K562 (cell line): ENCODE measurements around the gene NEDD4L. TPM values are rescaled to one million over a fixed set of nuclear protein-coding genes. Genes with fewer than 3 reads are reported as not detected.

Experiments used
- EZH2 ChIP-seq: IDR thresholded peaks from 2 replicates; pipeline ENCODE4 v1.6.1; 2012; ENCODE audit warnings: low read depth, mild to moderate bottlenecking, inconsistent platforms, low read length, borderline replicate concordance
- KDM1A ChIP-seq, 2 experiments: fragments of 450-650 bp; IDR thresholded peaks; 2 replicates each; pipeline ENCODE4 v1.6.1; 2016; ENCODE audit warnings: mild to moderate bottlenecking in 2 of 2
- PATZ1 ChIP-seq: fragments of 250-450 bp; sonication (Bioruptor Pico); IDR thresholded peaks from 2 replicates; pipeline ENCODE4 v1.5.0; 2020; ENCODE audit warnings: mild to moderate bottlenecking, borderline replicate concordance
- PKNOX1 ChIP-seq: fragments of 450-650 bp; IDR thresholded peaks from 2 replicates; pipeline ENCODE4 v1.6.1; 2016
- PML ChIP-seq: IDR thresholded peaks from 2 replicates; pipeline ENCODE4 v1.6.1; 2012; ENCODE audit warnings: low read length, inconsistent platforms
- RBM25 ChIP-seq: fragments of 200-400 bp; formaldehyde crosslinking; IDR thresholded peaks from 2 replicates; pipeline ENCODE4 v1.6.1; 2018; ENCODE audit warnings: low read length, low read depth, moderate library complexity; ENCODE audit not compliant: severe bottlenecking
- RCOR1 ChIP-seq, 2 experiments: IDR thresholded peaks; 2 replicates each; pipeline ENCODE4 v1.6.1; 2012; ENCODE audit warnings: low read depth in 2 of 2, low read length in 2 of 2, borderline replicate concordance in 1 of 2, improper control_type of control experiment in 1 of 2
- SOX6 ChIP-seq: fragments of 450-650 bp; IDR thresholded peaks from 2 replicates; pipeline ENCODE4 v1.6.1; 2014; ENCODE audit warnings: mild to moderate bottlenecking
- STAT6 ChIP-seq: sonication (generic); formaldehyde crosslinking; IDR thresholded peaks from 2 replicates; pipeline ENCODE4 v1.8.1; 2023; ENCODE audit warnings: mild to moderate bottlenecking, missing genetic modification reagents
- TAF1 ChIP-seq: IDR thresholded peaks from 2 replicates; pipeline ENCODE4 v1.6.1; 2011; ENCODE audit warnings: mild to moderate bottlenecking, low read length, moderate library complexity; ENCODE audit not compliant: insufficient read depth, control insufficient read depth, severe bottlenecking; ENCODE audit errors: extremely low read depth
- USF1 ChIP-seq: sonication (generic); formaldehyde crosslinking; IDR thresholded peaks from 2 replicates; pipeline ENCODE4 v1.9.0; 2022; ENCODE audit warnings: mild to moderate bottlenecking, missing genetic modification reagents
- ZBTB49 ChIP-seq: sonication (generic); formaldehyde crosslinking; IDR thresholded peaks from 2 replicates; pipeline ENCODE4 v1.8.0; 2022; ENCODE audit warnings: missing genetic modification reagents, mild to moderate bottlenecking, borderline replicate concordance
- ZNF140 ChIP-seq: fragments of 250-450 bp; sonication (Bioruptor Pico); IDR thresholded peaks from 2 replicates; pipeline ENCODE4 v1.8.0; 2021; ENCODE audit warnings: moderate library complexity, mild to moderate bottlenecking, inconsistent platforms
- ZNF398 ChIP-seq: fragments of 250-450 bp; sonication (Bioruptor Pico); IDR thresholded peaks from 2 replicates; pipeline ENCODE4 v1.8.0; 2021; ENCODE audit warnings: moderate library complexity, mild to moderate bottlenecking, inconsistent platforms
- polyA plus RNA-seq, 8 experiments: library from polyadenylated mRNA; depleted of rRNA in 4 of 8; stranded (reverse) in 5 of 8; unstranded in 3 of 8; fragments of >200 nt; fragmentation: Nextera tagmentation in 2 of 8; fragmentation: Illumina TruSeq in 1 of 8; extraction: Ambion mirVana in 2 of 8; extraction: Trizol in 1 of 8; gene quantifications; 2 replicates each; pipeline versions ENCODE4 v1.2.1 to v1.2.3, GENCODE V29; 2011 to 2014; ENCODE audit warnings: inconsistent platforms in 1 of 8, missing spikeins in 1 of 8
- total RNA-seq, 7 experiments: library from RNA; depleted of rRNA in 6 of 7; stranded (reverse); fragments of >200 nt in 6 of 7; fragmentation: Illumina TruSeq in 2 of 7; extraction: Trizol in 2 of 7; gene quantifications; 2 replicates each; pipeline versions ENCODE4 v1.2.1 to v1.2.3, GENCODE V29; 2011 to 2021; ENCODE audit warnings: low replicate concordance in 1 of 7

The NEDD4L gene
- total and polyA plus RNA-seq, 9 of the 15 experiments (the other 6 are each of a cell fraction or from before 2014, with no cell fraction given): 8.1 to 33.4 (median 19.9) TPM

GRCh38 chr18:58221060-58221725 is 177.2 kb downstream of the NEDD4L start (continued):
- TF ChIP-seq RBM25: no peak
- TF ChIP-seq RCOR1 (IDR thresholded peaks at IDR 0.05; ENCODE audit: borderline replicate concordance in 1 of 2, low read depth in 2 of 2, low read length in 2 of 2): peak in 1 of 2 experiments; percentile 82; a peak in 2 of 4 replicates
- TF ChIP-seq EZH2: no peak
- no peak for TF ChIP-seq PATZ1 (CRISPR knock-in tag)
- peak; percentile 72 for TF ChIP-seq PKNOX1
- TF ChIP-seq SOX6: peak; percentile 40; the same call in 1 of the 2 replicates
- no peak for TF ChIP-seq ZNF398 (CRISPR knock-in tag)
- TF ChIP-seq STAT6 (CRISPR knock-in tag): no peak
- TF ChIP-seq ZNF140: no peak
- peak; percentile 81 for TF ChIP-seq TAF1
- no peak for TF ChIP-seq ZBTB49 (CRISPR knock-in tag)
- TF ChIP-seq PML: peak; percentile 48; the same call in 1 of the 2 replicates
- peak in 1 of 2 experiments; percentile 50; a peak in 1 of 4 replicates for TF ChIP-seq KDM1A (IDR thresholded peaks at IDR 0.05)
- no peak for TF ChIP-seq USF1 (CRISPR knock-in tag)
